IMR-90 (cell line): Measurements from ENCODE around the gene MKRN2OS. TPM values are rescaled to one million over a fixed set of nuclear protein-coding genes. Genes with fewer than 3 reads are reported as not detected.

Source experiments
- ATAC-seq: fragments of 200-7000 bp; cut with Tn5 transposase; 2 replicates; pipeline ENCODE4 v1.9.1; 2020; ENCODE audit warnings: low read depth, mild to moderate bottlenecking, moderate library complexity
- BruUV-seq: library from RNA; stranded (reverse); fragments of 400-500 nt; replicated peaks from 2 replicates; lab custom pipeline; 2021; lab: Mats Ljungman, UMichigan
- CTCF ChIA-PET: fragments of 300-600 bp; formaldehyde crosslinking; extraction: SDS; loops from one replicate; lab custom pipeline; 2021; ENCODE audit warnings: antibody characterized with exemption; lab: Yijun Ruan, JAX
- POLR2A ChIA-PET: fragments of 300-600 bp; sonication (Branson Sonifier 250); formaldehyde crosslinking; loops from one replicate; lab custom pipeline; 2022; ENCODE audit warnings: antibody characterized with exemption; ENCODE audit not compliant: unreplicated experiment; lab: Charles Lee
- DNase-seq: peaks from one replicate; pipeline ENCODE4 v3.0.0; 2013
- H2AFZ ChIP-seq: replicated peaks from 2 replicates; pipeline ENCODE3; 2013; ENCODE audit warnings: low read length, mild to moderate bottlenecking; ENCODE audit not compliant: poor library complexity
- H2AK5ac ChIP-seq: 2 replicates; pipeline ENCODE4 v1.6.1; 2013; ENCODE audit warnings: low read depth, low read length, inconsistent platforms
- H2AK9ac ChIP-seq: replicated peaks from 2 replicates; pipeline ENCODE3; 2013; ENCODE audit warnings: mild to moderate bottlenecking, low read depth, low read length, moderate library complexity; ENCODE audit not compliant: poor library complexity
- H2BK120ac ChIP-seq: 2 replicates; pipeline ENCODE4 v1.6.1; 2013; ENCODE audit warnings: low read depth, low read length, inconsistent platforms
- H2BK15ac ChIP-seq: 3 replicates; pipeline ENCODE4 v1.6.1; 2013; ENCODE audit warnings: low read depth, low read length, inconsistent platforms
- H2BK20ac ChIP-seq: 2 replicates; pipeline ENCODE4 v1.6.1; 2013; ENCODE audit warnings: low read depth, mild to moderate bottlenecking, inconsistent platforms, low read length, moderate library complexity
- H2BK5ac ChIP-seq: 2 replicates; pipeline ENCODE4 v1.6.1; 2013; ENCODE audit warnings: mild to moderate bottlenecking, low read depth, low read length, inconsistent platforms; ENCODE audit not compliant: poor library complexity, severe bottlenecking
- H3K14ac ChIP-seq: replicated peaks from 2 replicates; pipeline ENCODE4 v1.6.1; 2013; ENCODE audit warnings: low read depth, low read length, inconsistent platforms
- H3K18ac ChIP-seq: 2 replicates; pipeline ENCODE4 v1.6.1; 2013; ENCODE audit warnings: low read depth, low read length, control low read depth
- H3K23ac ChIP-seq: 2 replicates; pipeline ENCODE4 v1.6.1; 2013; ENCODE audit warnings: low read depth, low read length, inconsistent platforms
- H3K27ac ChIP-seq: 2 replicates; pipeline ENCODE4 v1.5.1; 2013; ENCODE audit warnings: mild to moderate bottlenecking, control low read depth, low read length; ENCODE audit not compliant: insufficient read depth
- H3K27me3 ChIP-seq: 2 replicates; pipeline ENCODE4 v1.6.1; 2013; ENCODE audit warnings: low read length; ENCODE audit not compliant: control insufficient read depth, insufficient read depth
- H3K36me3 ChIP-seq: 2 replicates; pipeline ENCODE4 v1.6.1; 2013; ENCODE audit warnings: low read length, mixed read lengths; ENCODE audit not compliant: control insufficient read depth, insufficient read depth
- H3K4ac ChIP-seq: 2 replicates; pipeline ENCODE4 v1.6.1; 2013; ENCODE audit warnings: low read depth, low read length, inconsistent platforms
- H3K4me1 ChIP-seq: 2 replicates; pipeline ENCODE4 v1.6.1; 2013; ENCODE audit warnings: low read length, mixed read lengths; ENCODE audit not compliant: control insufficient read depth, insufficient read depth
- H3K4me2 ChIP-seq: 2 replicates; pipeline ENCODE4 v1.6.1; 2013; ENCODE audit warnings: low read depth, mild to moderate bottlenecking, control low read depth, low read length, moderate library complexity
- H3K4me3 ChIP-seq: 2 replicates; pipeline ENCODE4 v1.5.1; 2013; ENCODE audit warnings: low read depth, mild to moderate bottlenecking, control low read depth, low read length, moderate library complexity; ENCODE audit not compliant: insufficient read depth
- H3K56ac ChIP-seq: 2 replicates; pipeline ENCODE4 v1.6.1; 2013; ENCODE audit warnings: low read length, inconsistent platforms; ENCODE audit not compliant: insufficient read depth; ENCODE audit errors: extremely low read depth
- H3K79me1 ChIP-seq, 2 experiments: 2 replicates each; pipeline ENCODE4 v1.6.1; 2013; ENCODE audit warnings: low read length in 2 of 2, inconsistent platforms in 1 of 2, low read depth in 1 of 2
- H3K9ac ChIP-seq: 2 replicates; pipeline ENCODE4 v1.6.1; 2013; ENCODE audit warnings: low read depth, low read length, control low read depth
- H3K9me1 ChIP-seq: 2 replicates; pipeline ENCODE4 v1.6.1; 2013; ENCODE audit warnings: low read length, inconsistent platforms; ENCODE audit not compliant: insufficient read depth
- H3K9me3 ChIP-seq: 2 replicates; pipeline ENCODE4 v1.6.1; 2013; ENCODE audit warnings: low read length; ENCODE audit not compliant: control insufficient read depth, insufficient read depth
- H4K20me1 ChIP-seq: 2 replicates; pipeline ENCODE4 v1.6.1; 2013; ENCODE audit warnings: low read length, inconsistent platforms; ENCODE audit not compliant: insufficient read depth
- H4K5ac ChIP-seq: 2 replicates; pipeline ENCODE4 v1.6.1; 2013; ENCODE audit warnings: mild to moderate bottlenecking, low read depth, low read length, control low read depth
- H4K8ac ChIP-seq, 2 experiments: 2 replicates each; pipeline ENCODE4 v1.6.1; 2013; ENCODE audit warnings: low read depth in 2 of 2, low read length in 2 of 2, control low read depth in 1 of 2, inconsistent platforms in 1 of 2
- H4K91ac ChIP-seq: 2 replicates; pipeline ENCODE4 v1.6.1; 2013; ENCODE audit warnings: low read depth, low read length, inconsistent platforms; ENCODE audit not compliant: insufficient read depth
- FOS ChIP-seq: fragments of 150-350 bp; IDR thresholded peaks from 2 replicates; pipeline ENCODE4 v1.6.1; 2016; ENCODE audit warnings: low read depth, low read length
- RAD21 ChIP-seq: IDR thresholded peaks from 2 replicates; pipeline ENCODE4 v1.6.1; 2012; ENCODE audit warnings: low read length, improper control_type of control experiment
- WGBS, 2 experiments: methylation state at CpG; one replicate each; pipeline versions ENCODE4 v1.1.5 to v1.1.7; 2013; ENCODE audit warnings: missing lambda C conversion rate in 2 of 2; ENCODE audit not compliant: insufficient read length in 1 of 2; ENCODE audit errors: extremely low coverage in 2 of 2; 5-methylcytosine and 5-hydroxymethylcytosine counted together
- dilution Hi-C: fragments of 300-500 bp; cut with HindIII; formaldehyde crosslinking; loops from one replicate; pipeline ENCODE4 v1.14.3; 2018; ENCODE audit warnings: low sequenced_read_pairs; ENCODE audit not compliant: unreplicated experiment
- in situ Hi-C: fragments of 300-500 bp; cut with MboI; formaldehyde crosslinking; loops from 3 replicates; pipeline ENCODE4 v1.14.3; 2019; ENCODE audit warnings: low sequenced_read_pairs, inconsistent platforms, mixed read lengths
- intact Hi-C: fragments of 100-400 bp; cut with micrococcal nuclease; formaldehyde crosslinking; loops from 2 replicates; pipeline ENCODE4 v1.10.0; 2022
- polyA plus RNA-seq, 3 experiments: library from polyadenylated mRNA; depleted of rRNA; stranded (reverse); fragments of >200 nt; gene quantifications; 2 replicates each; pipeline ENCODE4 v1.2.3, GENCODE V29; 2012; ENCODE audit warnings: low replicate concordance in 1 of 3
- total RNA-seq: library from RNA; depleted of rRNA; stranded (reverse); fragments of >200 nt; gene quantifications from 2 replicates; pipeline ENCODE4 v1.2.3, GENCODE V29; 2012
- TF ChIP-seq, protein P1 (sequence below): conservative IDR thresholded peaks from 2 replicates; pipeline ENCODE4 v1.5.1; 2012; ENCODE audit warnings: mild to moderate bottlenecking, low read depth, low read length, improper control_type of control experiment

MKRN2OS gene
- total and polyA plus RNA-seq, 2 of the 4 experiments (the other 2 are of a cell fraction) = not detected

GRCh38 chr3:12536423-12536822 lies 8.9 kb downstream of the MKRN2OS start:
- H3K9ac ChIP-seq = no peak overlapping the region
- H2AFZ ChIP-seq = no peak overlapping the region
- H3K4me3 ChIP-seq = no peak overlapping the region
- dilution Hi-C loops (no loop called here), intact Hi-C loops (no loop called here), in situ Hi-C loops (no loop called here)
- no peak overlapping the region for H3K4me2 ChIP-seq
- peaks cover 4% of the 10 kb centered on the region for H3K36me3 ChIP-seq
- no TSS peak for BruUV-seq
- H2BK120ac ChIP-seq = no peak overlapping the region
- H3K18ac ChIP-seq = no peak overlapping the region
- H4K8ac ChIP-seq = no peak overlapping the region
- H4K20me1 ChIP-seq = no peaks in the 10 kb centered on the region
- no peaks in the 10 kb centered on the region for H3K9me3 ChIP-seq
- TF ChIP-seq FOS (no peak), RAD21 (peak; percentile 37; the same call in 1 of the 2 replicates)
- TF ChIP-seq, protein P1, sequence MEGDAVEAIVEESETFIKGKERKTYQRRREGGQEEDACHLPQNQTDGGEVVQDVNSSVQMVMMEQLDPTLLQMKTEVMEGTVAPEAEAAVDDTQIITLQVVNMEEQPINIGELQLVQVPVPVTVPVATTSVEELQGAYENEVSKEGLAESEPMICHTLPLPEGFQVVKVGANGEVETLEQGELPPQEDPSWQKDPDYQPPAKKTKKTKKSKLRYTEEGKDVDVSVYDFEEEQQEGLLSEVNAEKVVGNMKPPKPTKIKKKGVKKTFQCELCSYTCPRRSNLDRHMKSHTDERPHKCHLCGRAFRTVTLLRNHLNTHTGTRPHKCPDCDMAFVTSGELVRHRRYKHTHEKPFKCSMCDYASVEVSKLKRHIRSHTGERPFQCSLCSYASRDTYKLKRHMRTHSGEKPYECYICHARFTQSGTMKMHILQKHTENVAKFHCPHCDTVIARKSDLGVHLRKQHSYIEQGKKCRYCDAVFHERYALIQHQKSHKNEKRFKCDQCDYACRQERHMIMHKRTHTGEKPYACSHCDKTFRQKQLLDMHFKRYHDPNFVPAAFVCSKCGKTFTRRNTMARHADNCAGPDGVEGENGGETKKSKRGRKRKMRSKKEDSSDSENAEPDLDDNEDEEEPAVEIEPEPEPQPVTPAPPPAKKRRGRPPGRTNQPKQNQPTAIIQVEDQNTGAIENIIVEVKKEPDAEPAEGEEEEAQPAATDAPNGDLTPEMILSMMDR = peak; percentile 43; the same call in 1 of the 2 replicates
- peaks cover 3% of the 10 kb centered on the region; the same call in 1 of the 2 replicates for H3K9me1 ChIP-seq
- no peaks in the 10 kb centered on the region for H3K4me1 ChIP-seq
- no peak overlapping the region for H4K5ac ChIP-seq
- H3K27me3 ChIP-seq = no peaks in the 10 kb centered on the region
- ChIA-PET CTCF (interaction anchor here (0.5 to 1.3 kb wide), 5 partner anchors 28 to 361 kb away, joined by 3 to 5 read pairs (median 3); partner anchors contain the start of gene TSEN2), POLR2A (no interaction called here)
- H2BK20ac ChIP-seq = no peak overlapping the region
- no peak overlapping the region for H2AK9ac ChIP-seq
- no peak overlapping the region for H2BK15ac ChIP-seq
- H3K4ac ChIP-seq = no peak overlapping the region
- H2BK5ac ChIP-seq = no peak overlapping the region
- no peak overlapping the region for H3K23ac ChIP-seq
- no peak overlapping the region for H3K56ac ChIP-seq
- 84% methylated on average over 4 of the region's 6 CpGs; no CpG with 5 or more reads in 1 of the 2 experiments for WGBS, 2 experiments
- H3K79me1 ChIP-seq = no peaks in the 10 kb centered on the region
- no peak overlapping the region for H3K27ac ChIP-seq
- DNase-seq (peak; percentile 10), ATAC-seq (peak; percentile 27; the same call in 1 of the 2 replicates)
- no peak overlapping the region for H4K91ac ChIP-seq
- H2AK5ac ChIP-seq = no peak overlapping the region
- no peak overlapping the region for H3K14ac ChIP-seq
